Esophagus muscularis mucosa (tissue), 4 donors: ENCODE measurements around the gene CAMK2G.
"Not testable (repeated sequence)": the region's sequence is repeated elsewhere in the genome, so short reads cannot be mapped to it uniquely, and the experiment has no call there.

Experiments
- CTCF ChIP-seq, 3 experiments: fragments of 200-600 bp in 2 of 3; fragments of 450-650 bp in 1 of 3; sonication (generic) in 2 of 3; IDR thresholded peaks; one replicate each; pipeline ENCODE4 v1.5.1; 2017 to 2019; ENCODE audit warnings: antibody characterized with exemption in 3 of 3, mild to moderate bottlenecking in 2 of 3, moderate library complexity in 1 of 3
- EP300 ChIP-seq: sonication (generic); formaldehyde crosslinking; IDR thresholded peaks from one replicate; pipeline ENCODE4 v1.6.1; 2017; ENCODE audit warnings: antibody characterized with exemption
- POLR2A ChIP-seq: fragments of 450-650 bp; IDR thresholded peaks from one replicate; pipeline ENCODE4 v1.6.1; 2017; ENCODE audit warnings: antibody characterized with exemption, moderate library complexity, mild to moderate bottlenecking, low read depth
- POLR2AphosphoS5 ChIP-seq, 2 donors: sonication (generic); formaldehyde crosslinking; IDR thresholded peaks; one replicate each; pipeline ENCODE4 v1.6.1; 2017; ENCODE audit warnings: antibody characterized with exemption in 2 of 2

- not testable (repeated sequence) for TF ChIP-seq POLR2A; CTCF (IDR thresholded peaks at IDR 0.05); EP300; POLR2AphosphoS5 (IDR thresholded peaks at IDR 0.05)
These were observed 78.3 kb downstream of the CAMK2G start for GRCh38 chr10:73796035-73796434.
